ENCODE data around the gene CFTR. TPM values are rescaled to one million over a fixed set of nuclear protein-coding genes. Genes with fewer than 3 reads are reported as not detected.
A peak's percentile ranks its signal among the peaks of the same experiment; 100 is the strongest.
"Not testable (repeated sequence)": the region's sequence is repeated elsewhere in the genome, so short reads cannot be mapped to it uniquely, and the experiment has no call there.

The CFTR gene
- total RNA-seq, 1 experiment from 2014 or later, result not detected

DNA sequence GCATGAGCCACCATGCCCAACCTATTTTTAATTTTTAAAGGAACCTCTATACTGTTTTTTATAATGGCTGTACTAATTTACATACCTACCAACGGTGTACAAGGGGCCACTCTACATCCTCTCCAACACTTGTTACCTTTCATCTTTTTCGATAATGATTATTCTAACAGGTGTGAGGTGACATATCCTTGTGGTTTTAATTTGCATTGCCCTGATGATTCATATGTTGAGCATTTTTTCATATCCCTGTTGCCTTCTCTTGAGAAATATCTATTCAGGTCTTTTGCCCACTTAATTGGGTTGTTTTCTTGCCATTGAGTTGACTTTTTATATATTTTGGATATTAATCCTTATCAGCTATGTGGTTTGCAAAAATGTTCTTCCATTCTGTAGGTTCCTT, 226.4 kb downstream of the CFTR start (continued):
- no peak for TF ChIP-seq CEBPB (IDR thresholded peaks at IDR 0.05; ENCODE audit: low read depth)
- no peak for TF ChIP-seq EZH2phosphoT487 (IDR thresholded peaks at IDR 0.05; ENCODE audit: borderline replicate concordance)
- TF ChIP-seq ZFX (IDR thresholded peaks at IDR 0.05), result no peak
- no peak for TF ChIP-seq JUND (IDR thresholded peaks at IDR 0.05)
- no peak for TF ChIP-seq SRF (IDR thresholded peaks at IDR 0.05; ENCODE audit: low read depth)
- no peak for TF ChIP-seq ELF1 (IDR thresholded peaks at IDR 0.05; ENCODE audit: borderline replicate concordance, low read depth)
- no peak for TF ChIP-seq SIN3A (IDR thresholded peaks at IDR 0.05; ENCODE audit: low read depth)
- TF ChIP-seq FOSL1 (IDR thresholded peaks at IDR 0.05; ENCODE audit: low read depth), result no peak

- BruUV-seq (replicated peaks), result no TSS peak
- H3K9me3 ChIP-seq (ENCODE audit: control insufficient read depth in 1 of 2, insufficient read depth in 1 of 2, low read depth in 1 of 2, low read length in 2 of 2), result no peaks in the 10 kb centered on the region
- CTCF ChIA-PET, result no interaction called here
Observed at GRCh38 chr7:117707080-117707479, 227.3 kb downstream of the CFTR start.

DNA sequence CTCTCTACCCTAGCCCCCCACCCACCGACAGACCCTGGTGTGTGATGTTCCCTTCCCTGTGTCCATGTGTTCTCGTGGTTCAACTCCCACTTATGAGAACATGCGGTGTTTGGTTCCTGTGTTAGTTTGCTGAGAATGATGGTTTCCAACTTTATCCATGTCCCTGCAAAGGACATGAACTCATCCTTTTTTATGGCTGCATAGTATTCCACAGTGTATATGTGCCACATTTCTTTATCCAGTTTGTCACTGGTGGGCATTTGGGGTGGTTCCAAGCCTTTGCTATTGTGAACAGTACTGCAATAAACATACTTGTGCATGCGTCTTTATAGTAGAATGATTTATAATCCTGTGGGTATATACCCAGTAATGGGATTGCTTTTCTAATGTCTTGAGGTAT, 228.3 kb downstream of the CFTR start:
- H3K9me3 ChIP-seq (ENCODE audit: control insufficient read depth in 1 of 2, insufficient read depth in 1 of 2, low read depth in 1 of 2, low read length in 2 of 2); H3K79me2 ChIP-seq (ENCODE audit: insufficient read depth, low read length); DNase-seq (ENCODE audit: low read depth, low spot score); CTCF ChIA-PET; intact Hi-C loops (cut with micrococcal nuclease); H4K20me1 ChIP-seq (ENCODE audit: insufficient read depth); RAD21 ChIA-PET (ENCODE audit: low non-redundant PET in 1 of 2, low total read pairs in 2 of 2, uncharacterized antibody in 2 of 2, unreplicated experiment in 2 of 2); H3K27ac ChIP-seq (ENCODE audit: low read depth, low read length); H3K4me3 ChIP-seq (replicated peaks in 1 of 2; ENCODE audit: low read depth in 1 of 2, low read length in 2 of 2); H3K4me1 ChIP-seq (ENCODE audit: control insufficient read depth in 1 of 2, insufficient read depth in 2 of 2, low read length in 2 of 2); H3K36me3 ChIP-seq (ENCODE audit: control insufficient read depth in 1 of 2, insufficient read depth in 2 of 2, low read length in 2 of 2); ATAC-seq; H3K9me2 ChIP-seq (ENCODE audit: insufficient read depth); H2AFZ ChIP-seq (ENCODE audit: low read depth, low read length, poor library complexity, severe bottlenecking); H3K4me2 ChIP-seq (ENCODE audit: low read length); H3K27me3 ChIP-seq (ENCODE audit: insufficient read depth, low read length); POLR2A ChIA-PET; BruUV-seq (replicated peaks); H3K9ac ChIP-seq (ENCODE audit: low read length): not testable (repeated sequence)

More at GRCh38 chr7:117707080-117707479, 227.3 kb downstream of the CFTR start:
- Histone ChIP-seq H3K36me3 (ENCODE audit: control insufficient read depth in 1 of 2, insufficient read depth in 2 of 2, low read length in 2 of 2) (no peaks in the 10 kb centered on the region), H3K4me2 (ENCODE audit: low read length) (no peak overlapping the region), H3K4me1 (ENCODE audit: control insufficient read depth in 1 of 2, insufficient read depth in 2 of 2, low read length in 2 of 2) (no peaks in the 10 kb centered on the region), H2AFZ (ENCODE audit: low read depth, low read length, poor library complexity, severe bottlenecking) (no peak overlapping the region), H3K27me3 (ENCODE audit: insufficient read depth, low read length) (no peaks in the 10 kb centered on the region), H3K79me2 (ENCODE audit: insufficient read depth, low read length) (no peaks in the 10 kb centered on the region), H3K9me2 (ENCODE audit: insufficient read depth) (no peaks in the 10 kb centered on the region), H3K27ac (ENCODE audit: low read depth, low read length) (no peak overlapping the region), H3K4me3 (replicated peaks in 1 of 2; ENCODE audit: low read depth in 1 of 2, low read length in 2 of 2) (no peak overlapping the region), H4K20me1 (ENCODE audit: insufficient read depth) (no peaks in the 10 kb centered on the region), H3K9ac (ENCODE audit: low read length) (no peak overlapping the region)
- ChIA-PET POLR2A (no interaction called here), RAD21 (ENCODE audit: low non-redundant PET in 1 of 2, low total read pairs in 2 of 2, uncharacterized antibody in 2 of 2, unreplicated experiment in 2 of 2) (no interaction called here)
- intact Hi-C loops (cut with micrococcal nuclease), result no loop called here
- DNase-seq (ENCODE audit: low read depth, low spot score), result no peak
- no peak for TF ChIP-seq EZH2 (IDR thresholded peaks at IDR 0.05)
- TF ChIP-seq, protein P1, sequence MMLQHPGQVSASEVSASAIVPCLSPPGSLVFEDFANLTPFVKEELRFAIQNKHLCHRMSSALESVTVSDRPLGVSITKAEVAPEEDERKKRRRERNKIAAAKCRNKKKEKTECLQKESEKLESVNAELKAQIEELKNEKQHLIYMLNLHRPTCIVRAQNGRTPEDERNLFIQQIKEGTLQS (IDR thresholded peaks at IDR 0.05), result 0 out of 2 replicates have a peak, but pooled peaks have one; percentile 12
- no peak for TF ChIP-seq SRF (IDR thresholded peaks at IDR 0.05; ENCODE audit: low read depth)
- no peak for TF ChIP-seq EGR1 (IDR thresholded peaks at IDR 0.05; ENCODE audit: low read depth)
- TF ChIP-seq FOSL1 (IDR thresholded peaks at IDR 0.05; ENCODE audit: low read depth), result no peak
- TF ChIP-seq SP1 (IDR thresholded peaks at IDR 0.05; ENCODE audit: low read depth), result no peak
- TF ChIP-seq, protein P2, sequence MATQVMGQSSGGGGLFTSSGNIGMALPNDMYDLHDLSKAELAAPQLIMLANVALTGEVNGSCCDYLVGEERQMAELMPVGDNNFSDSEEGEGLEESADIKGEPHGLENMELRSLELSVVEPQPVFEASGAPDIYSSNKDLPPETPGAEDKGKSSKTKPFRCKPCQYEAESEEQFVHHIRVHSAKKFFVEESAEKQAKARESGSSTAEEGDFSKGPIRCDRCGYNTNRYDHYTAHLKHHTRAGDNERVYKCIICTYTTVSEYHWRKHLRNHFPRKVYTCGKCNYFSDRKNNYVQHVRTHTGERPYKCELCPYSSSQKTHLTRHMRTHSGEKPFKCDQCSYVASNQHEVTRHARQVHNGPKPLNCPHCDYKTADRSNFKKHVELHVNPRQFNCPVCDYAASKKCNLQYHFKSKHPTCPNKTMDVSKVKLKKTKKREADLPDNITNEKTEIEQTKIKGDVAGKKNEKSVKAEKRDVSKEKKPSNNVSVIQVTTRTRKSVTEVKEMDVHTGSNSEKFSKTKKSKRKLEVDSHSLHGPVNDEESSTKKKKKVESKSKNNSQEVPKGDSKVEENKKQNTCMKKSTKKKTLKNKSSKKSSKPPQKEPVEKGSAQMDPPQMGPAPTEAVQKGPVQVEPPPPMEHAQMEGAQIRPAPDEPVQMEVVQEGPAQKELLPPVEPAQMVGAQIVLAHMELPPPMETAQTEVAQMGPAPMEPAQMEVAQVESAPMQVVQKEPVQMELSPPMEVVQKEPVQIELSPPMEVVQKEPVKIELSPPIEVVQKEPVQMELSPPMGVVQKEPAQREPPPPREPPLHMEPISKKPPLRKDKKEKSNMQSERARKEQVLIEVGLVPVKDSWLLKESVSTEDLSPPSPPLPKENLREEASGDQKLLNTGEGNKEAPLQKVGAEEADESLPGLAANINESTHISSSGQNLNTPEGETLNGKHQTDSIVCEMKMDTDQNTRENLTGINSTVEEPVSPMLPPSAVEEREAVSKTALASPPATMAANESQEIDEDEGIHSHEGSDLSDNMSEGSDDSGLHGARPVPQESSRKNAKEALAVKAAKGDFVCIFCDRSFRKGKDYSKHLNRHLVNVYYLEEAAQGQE (IDR thresholded peaks at IDR 0.05; ENCODE audit: low read depth), result no peak
- no peak for ATAC-seq
